Measurements from ENCODE around the gene TLE4. TPM values are rescaled to one million over a fixed set of nuclear protein-coding genes. Genes with fewer than 3 reads are reported as not detected.
"Not testable (repeated sequence)": the region's sequence is repeated elsewhere in the genome, so short reads cannot be mapped to it uniquely, and the experiment has no call there.

Gene TLE4
- total and polyA plus RNA-seq, 12 donors = 4.2 to 17.3 (median 11.0) TPM

DNA sequence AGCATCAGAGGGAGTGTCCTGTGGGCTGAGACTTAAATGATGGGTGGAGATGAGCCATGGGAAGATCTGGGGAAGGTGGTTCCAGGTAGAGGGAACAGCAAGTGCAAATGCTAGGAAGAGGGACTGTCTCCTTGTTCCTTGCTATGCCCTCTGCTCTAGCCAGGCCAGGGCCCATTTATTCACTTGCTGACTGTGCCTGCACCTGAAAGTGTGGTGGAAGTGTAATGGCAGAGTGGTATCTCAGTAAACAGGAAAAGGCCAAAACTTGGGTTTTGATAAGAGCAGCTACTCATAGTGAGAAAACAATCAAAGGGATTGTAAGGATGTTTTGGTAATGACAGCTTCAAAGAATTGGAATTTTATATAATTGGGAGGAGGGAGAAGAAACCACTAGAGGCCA lies 32.4 kb downstream of the TLE4 start:
- peaks cover 0 to 36% (median 12%) of the 10 kb centered on the region in 11 donors for H3K9me3 ChIP-seq
- no peak for TF ChIP-seq CTCF (IDR thresholded peaks at IDR 0.05)
- no peak for ATAC-seq
- no peak for DNase-seq
- peaks cover 0 to 16% (median 0%) of the 10 kb centered on the region in 9 donors for H3K4me1 ChIP-seq
- peaks cover 0 to 11% (median 0%) of the 10 kb centered on the region in 9 donors for H3K36me3 ChIP-seq
- no peak overlapping the region for H3K4me3 ChIP-seq
- H3K27ac ChIP-seq = no peak overlapping the region
- intact Hi-C loops (cut with DNase I) = no loop called here
- no peaks in the 10 kb centered on the region for H3K27me3 ChIP-seq

- intact Hi-C loops (cut with DNase I) = no loop called here
- Histone ChIP-seq H3K27me3 (no peaks in the 10 kb centered on the region), H3K9me3 (peaks cover 0 to 36% (median 12%) of the 10 kb centered on the region in 11 donors), H3K4me1 (peaks cover 0 to 25% (median 0%) of the 10 kb centered on the region in 9 donors), H3K4me3 (no peak overlapping the region), H3K36me3 (peaks cover 0 to 11% (median 0%) of the 10 kb centered on the region in 9 donors), H3K27ac (no peak overlapping the region)
- ATAC-seq (no peak), DNase-seq (no peak)
- WGBS, 2 donors = 79 to 85% methylated on average over 5 of the region's 5 CpGs
- TF ChIP-seq CTCF (IDR thresholded peaks at IDR 0.05) = no peak
These were observed 33.3 kb downstream of the TLE4 start for GRCh38 chr9:79604921-79605562.

DNA sequence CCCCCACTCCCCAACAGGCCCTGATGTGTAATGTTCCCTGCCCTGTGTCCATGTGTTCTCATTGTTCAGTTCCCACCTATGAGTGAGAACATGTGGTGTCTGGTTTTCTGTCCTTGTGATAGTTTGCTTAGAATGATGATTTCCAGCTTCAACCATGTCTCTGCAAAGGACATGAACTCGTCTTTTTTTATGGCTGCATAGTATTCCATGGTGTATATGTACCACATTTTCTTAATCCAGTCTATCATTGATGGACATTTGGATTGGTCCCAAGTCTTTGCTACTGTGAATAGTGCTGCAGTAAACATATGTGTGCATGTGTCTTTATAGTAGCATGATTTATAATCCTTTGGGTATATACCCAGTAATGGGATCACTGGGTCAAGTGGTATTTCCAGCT lies 34.8 kb downstream of the TLE4 start:
- H3K27ac ChIP-seq; H3K27me3 ChIP-seq; intact Hi-C loops (cut with DNase I); H3K36me3 ChIP-seq; DNase-seq; ATAC-seq; H3K4me3 ChIP-seq: not testable (repeated sequence)
- WGBS, 2 donors = 88 to 96% methylated on average over 1 of the region's 1 CpG
- peaks cover 0 to 35% (median 12%) of the 10 kb centered on the region in 11 donors for H3K9me3 ChIP-seq
- H3K4me1 ChIP-seq = peaks cover 0 to 40% (median 7%) of the 10 kb centered on the region in 9 donors

- intact Hi-C loops (cut with DNase I) = no loop called here
- Histone ChIP-seq H3K36me3 (no peaks in the 10 kb centered on the region), H3K4me1 (peaks cover 0 to 55% (median 19%) of the 10 kb centered on the region in 9 donors), H3K4me3 (no peak overlapping the region), H3K27me3 (no peaks in the 10 kb centered on the region), H3K27ac (peak overlapping the region in 1 of 10 donors; percentile 79), H3K9me3 (peaks cover 0 to 18% (median 0%) of the 10 kb centered on the region in 11 donors)
- no peak for TF ChIP-seq CTCF (IDR thresholded peaks at IDR 0.05)
- DNase-seq (no peak), ATAC-seq (no peak)
- 91 to 97% methylated on average over 1 of the region's 1 CpG for WGBS, 2 donors
These were observed 37.8 kb downstream of the TLE4 start for GRCh38 chr9:79609468-79610018.
